H9 (cell line): ENCODE results near the gene DCUN1D4. TPM values are rescaled to one million over a fixed set of nuclear protein-coding genes. Genes with fewer than 3 reads are reported as not detected.

Experiments used
- DNase-seq: peaks from one replicate; pipeline ENCODE4 v3.0.0-alpha.2; 2017
- H2AFZ ChIP-seq: one replicate; pipeline ENCODE4 v1.6.1; 2013; ENCODE audit warnings: mild to moderate bottlenecking, low read length, control low read depth, moderate library complexity
- H2AK5ac ChIP-seq: 2 replicates; pipeline ENCODE4 v1.6.1; 2013; ENCODE audit warnings: low read length, control low read depth, mixed read lengths; ENCODE audit not compliant: insufficient read length
- H2BK120ac ChIP-seq: one replicate; pipeline ENCODE4 v1.6.1; 2013; ENCODE audit warnings: low read depth, mild to moderate bottlenecking, low read length, control low read depth, inconsistent platforms; ENCODE audit not compliant: poor library complexity, severe bottlenecking
- H2BK12ac ChIP-seq: 2 replicates; pipeline ENCODE4 v1.6.1; 2013; ENCODE audit warnings: low read length, control low read depth, mixed read lengths, low read depth; ENCODE audit not compliant: insufficient read length
- H2BK15ac ChIP-seq: 2 replicates; pipeline ENCODE4 v1.6.1; 2013; ENCODE audit warnings: low read depth, low read length, control low read depth
- H2BK20ac ChIP-seq: one replicate; pipeline ENCODE4 v1.6.1; 2013; ENCODE audit warnings: low read depth, mild to moderate bottlenecking, low read length, control low read depth, inconsistent platforms; ENCODE audit not compliant: poor library complexity, severe bottlenecking
- H2BK5ac ChIP-seq: 2 replicates; pipeline ENCODE4 v1.6.1; 2013; ENCODE audit warnings: low read length, control low read depth, mixed read lengths; ENCODE audit not compliant: insufficient read length
- H3K14ac ChIP-seq: 2 replicates; pipeline ENCODE4 v1.6.1; 2013; ENCODE audit warnings: low read length, control low read depth; ENCODE audit not compliant: insufficient read depth
- H3K18ac ChIP-seq: 2 replicates; pipeline ENCODE4 v1.6.1; 2013; ENCODE audit warnings: low read depth, mild to moderate bottlenecking, mixed read lengths, low read length, control low read depth; ENCODE audit not compliant: insufficient read length
- H3K23ac ChIP-seq: 2 replicates; pipeline ENCODE4 v1.6.1; 2013; ENCODE audit warnings: low read length, control low read depth, mixed read lengths, low read depth; ENCODE audit not compliant: insufficient read length
- H3K23me2 ChIP-seq: 2 replicates; pipeline ENCODE4 v1.6.1; 2013; ENCODE audit warnings: low read depth, mild to moderate bottlenecking, mixed read lengths, low read length, control low read depth; ENCODE audit not compliant: insufficient read length, poor library complexity, severe bottlenecking
- H3K27ac ChIP-seq: 2 replicates; pipeline ENCODE4 v1.5.1; 2013; ENCODE audit warnings: low read length, control low read depth, mixed read lengths, low read depth; ENCODE audit not compliant: insufficient read length
- H3K27me3 ChIP-seq: 2 replicates; pipeline ENCODE4 v1.6.1; 2013; ENCODE audit warnings: low read length, control low read depth, inconsistent platforms; ENCODE audit not compliant: insufficient read depth
- H3K4ac ChIP-seq: 2 replicates; pipeline ENCODE4 v1.6.1; 2013; ENCODE audit warnings: low read depth, mild to moderate bottlenecking, control low read depth, inconsistent platforms, low read length, moderate library complexity
- H3K4me1 ChIP-seq: 2 replicates; pipeline ENCODE4 v1.6.1; 2013; ENCODE audit warnings: low read length, control low read depth, inconsistent platforms; ENCODE audit not compliant: insufficient read depth
- H3K4me2 ChIP-seq: 2 replicates; pipeline ENCODE4 v1.6.1; 2013; ENCODE audit warnings: low read length, control low read depth, mixed read lengths; ENCODE audit not compliant: insufficient read length, insufficient read depth
- H3K56ac ChIP-seq: 2 replicates; pipeline ENCODE4 v1.6.1; 2013; ENCODE audit warnings: low read depth, mild to moderate bottlenecking, mixed read lengths, low read length, control low read depth; ENCODE audit not compliant: insufficient read length
- H3K79me1 ChIP-seq: 2 replicates; pipeline ENCODE4 v1.6.1; 2013; ENCODE audit warnings: low read depth, mild to moderate bottlenecking, moderate library complexity, low read length, control low read depth, inconsistent platforms; ENCODE audit not compliant: insufficient read depth, poor library complexity, severe bottlenecking
- H3K79me2 ChIP-seq: 2 replicates; pipeline ENCODE4 v1.6.1; 2013; ENCODE audit warnings: low read length, control low read depth, inconsistent platforms; ENCODE audit not compliant: insufficient read depth
- H3K9ac ChIP-seq: 2 replicates; pipeline ENCODE4 v1.6.1; 2013; ENCODE audit warnings: low read length, control low read depth, mixed read lengths; ENCODE audit not compliant: insufficient read length; ENCODE audit errors: extremely low read depth
- H3K9me3 ChIP-seq: one replicate; pipeline ENCODE4 v1.6.1; 2013; ENCODE audit warnings: low read depth, low read length, inconsistent platforms; ENCODE audit not compliant: control insufficient read depth
- H3T11ph ChIP-seq: one replicate; pipeline ENCODE4 v1.6.1; 2013; ENCODE audit warnings: mild to moderate bottlenecking, low read length, control low read depth, inconsistent platforms
- H4K20me1 ChIP-seq: one replicate; pipeline ENCODE4 v1.6.1; 2013; ENCODE audit not compliant: control insufficient read depth, insufficient read length, insufficient read depth
- H4K5ac ChIP-seq: 2 replicates; pipeline ENCODE4 v1.6.1; 2013; ENCODE audit warnings: low read depth, mild to moderate bottlenecking, mixed read lengths, low read length, control low read depth; ENCODE audit not compliant: insufficient read length
- H4K8ac ChIP-seq: replicated peaks from 2 replicates; pipeline ENCODE4 v1.6.1; 2013; ENCODE audit warnings: low read length, control low read depth, mixed read lengths, low read depth; ENCODE audit not compliant: insufficient read length
- H4K91ac ChIP-seq: 2 replicates; pipeline ENCODE4 v1.6.1; 2013; ENCODE audit warnings: low read depth, mild to moderate bottlenecking, moderate library complexity, mixed read lengths, low read length, control low read depth; ENCODE audit not compliant: insufficient read length
- H3K27ac Mint-ChIP-seq, 3 experiments: 2 replicates in 2 of 3; 3 replicates in 1 of 3; pipeline ENCODE4 v1.8.0; 2020 to 2021; ENCODE audit warnings: mixed read lengths in 3 of 3, mild to moderate bottlenecking in 1 of 3, moderate library complexity in 1 of 3
- H3K27me3 Mint-ChIP-seq: 2 replicates; pipeline ENCODE4 v1.8.0; 2021; ENCODE audit warnings: low read depth, mild to moderate bottlenecking, moderate library complexity, mixed read lengths
- H3K36me3 Mint-ChIP-seq, 3 experiments: 2 replicates in 2 of 3; 3 replicates in 1 of 3; pipeline ENCODE4 v1.8.0; 2020 to 2021; ENCODE audit warnings: low read depth in 3 of 3, mixed read lengths in 3 of 3; ENCODE audit not compliant: insufficient read depth in 1 of 3
- H3K4me1 Mint-ChIP-seq, 2 experiments: 2 replicates each; pipeline ENCODE4 v1.8.0; 2020; ENCODE audit warnings: mixed read lengths in 2 of 2
- H3K4me3 Mint-ChIP-seq, 2 experiments: 2 replicates in 1 of 2; 3 replicates in 1 of 2; pipeline ENCODE4 v1.8.0; 2020 to 2021; ENCODE audit warnings: mild to moderate bottlenecking in 2 of 2, mixed read lengths in 2 of 2, moderate library complexity in 1 of 2
- H3K9me3 Mint-ChIP-seq, 2 experiments: 2 replicates in 1 of 2; 3 replicates in 1 of 2; pipeline ENCODE4 v1.8.0; 2020; ENCODE audit warnings: mild to moderate bottlenecking in 2 of 2, mixed read lengths in 2 of 2, moderate library complexity in 1 of 2
- CTCF ChIP-seq: fragments of 200-600 bp; sonication (generic); conservative IDR thresholded peaks from 3 replicates; pipeline ENCODE4 v1.8.0; 2021; ENCODE audit warnings: antibody characterized with exemption, mild to moderate bottlenecking
- WGBS: extraction: QIAGEN DNeasy Blood & Tissue Kit; methylation state at CpG from one replicate; pipeline ENCODE4 v1.1.7; 2013; ENCODE audit warnings: missing lambda C conversion rate, low lambda C conversion rate, mixed read lengths; ENCODE audit not compliant: insufficient read length; ENCODE audit errors: extremely low coverage; 5-methylcytosine and 5-hydroxymethylcytosine counted together
- total RNA-seq: library from RNA; stranded (reverse); gene quantifications from 2 replicates; pipeline ENCODE4 v1.2.1, GENCODE V29; 2021

The DCUN1D4 gene
- total RNA-seq, 1 experiment from 2014 or later: 46.7 TPM

GRCh38 chr4:51855751-51856150 is 12.8 kb downstream of the DCUN1D4 start:
- H3K27me3 ChIP-seq: no peaks in the 10 kb centered on the region
- H3K79me1 ChIP-seq: peaks cover 6% of the 10 kb centered on the region
- Mint-ChIP-seq H3K36me3 (no peaks in the 10 kb centered on the region; a peak in 1 of 7 replicates), H3K27ac (no peak overlapping the region; a peak in 1 of 7 replicates), H3K9me3 (no peaks in the 10 kb centered on the region), H3K27me3 (no peaks in the 10 kb centered on the region), H3K4me1 (peaks cover 51 to 56% of the 10 kb centered on the region in 2 experiments), H3K4me3 (no peak overlapping the region)
- TF ChIP-seq CTCF: no peak
- H3K9ac ChIP-seq: no peak overlapping the region
- no peak overlapping the region for H3K4me2 ChIP-seq
- no peak overlapping the region for H2AFZ ChIP-seq
- no peak overlapping the region for H3K14ac ChIP-seq
- no peak overlapping the region for H3K4ac ChIP-seq
- no peak overlapping the region for H4K5ac ChIP-seq
- no peak for DNase-seq
- no peak overlapping the region for H4K8ac ChIP-seq
- no peak overlapping the region for H2BK12ac ChIP-seq
- no peak overlapping the region for H3K56ac ChIP-seq
- H2BK20ac ChIP-seq: no peak overlapping the region
- H2BK120ac ChIP-seq: no peak overlapping the region
- no peaks in the 10 kb centered on the region for H3K23me2 ChIP-seq
- no peak overlapping the region for H2BK15ac ChIP-seq
- H3K4me1 ChIP-seq: peaks cover 8% of the 10 kb centered on the region
- H3T11ph ChIP-seq: no peak overlapping the region
- H2AK5ac ChIP-seq: no peak overlapping the region
- no peak overlapping the region for H3K27ac ChIP-seq
- H3K9me3 ChIP-seq: no peaks in the 10 kb centered on the region
- no peak overlapping the region for H3K23ac ChIP-seq
- H3K79me2 ChIP-seq: peaks cover 18% of the 10 kb centered on the region; the same call in 1 of the 2 replicates
- WGBS: no CpG with 5 or more reads among the region's 3 CpGs
- no peak overlapping the region for H2BK5ac ChIP-seq
- H3K18ac ChIP-seq: no peak overlapping the region
- H4K91ac ChIP-seq: no peak overlapping the region
- no peaks in the 10 kb centered on the region for H4K20me1 ChIP-seq
